GM18507 (cell line): ENCODE results near the gene GASK1A.
"Not testable (repeated sequence)": the region's sequence is repeated elsewhere in the genome, so short reads cannot be mapped to it uniquely, and the experiment has no call there.

Experiments used
- DNase-seq: peaks from one replicate; pipeline ENCODE4 v3.0.0; 2011; ENCODE audit warnings: low read depth; ENCODE audit not compliant: insufficient read length; ENCODE audit errors: extremely low spot score
- FAIRE-seq: peaks from 2 replicates; lab custom pipeline; 2011; peaks lifted over from hg19 to GRCh38; lab: Jason Lieb, UNC

The GASK1A gene

GRCh38 chr3:43053291-43053690 lies 74.2 kb downstream of the GASK1A start:
- FAIRE-seq (no peak), DNase-seq (no peak)

GRCh38 chr3:43054754-43055153 lies 75.6 kb downstream of the GASK1A start:
- FAIRE-seq (no peak), DNase-seq (no peak)

GRCh38 chr3:43055393-43055792 lies 76.3 kb downstream of the GASK1A start:
- FAIRE-seq (no peak), DNase-seq (no peak)

GRCh38 chr3:43055806-43056770 lies 77.0 kb downstream of the GASK1A start:
- FAIRE-seq: no peak
- DNase-seq: no peak

GRCh38 chr3:43059456-43059855 lies 80.3 kb downstream of the GASK1A start:
- no peak for FAIRE-seq

GRCh38 chr3:43061101-43061895 lies 82.2 kb downstream of the GASK1A start:
- no peak for FAIRE-seq
- no peak for DNase-seq

More at GRCh38 chr3:43059456-43059855, 80.3 kb downstream of the GASK1A start:
- DNase-seq: no peak

GRCh38 chr3:43062040-43062563 lies 83.0 kb downstream of the GASK1A start:
- FAIRE-seq (no peak), DNase-seq (no peak)

GRCh38 chr3:43062564-43063040 lies 83.5 kb downstream of the GASK1A start:
- FAIRE-seq (no peak), DNase-seq (no peak)

- FAIRE-seq (no peak), DNase-seq (no peak)
Observed at GRCh38 chr3:43063114-43063513, 84.0 kb downstream of the GASK1A start.

- DNase-seq, FAIRE-seq: not testable (repeated sequence)
Observed at GRCh38 chr3:43070670-43071069, 91.6 kb downstream of the GASK1A start.

- no peak for DNase-seq
- no peak for FAIRE-seq
Observed at GRCh38 chr3:43071313-43071893, 92.3 kb downstream of the GASK1A start.

- no peak for FAIRE-seq
- no peak for DNase-seq
Observed at GRCh38 chr3:43072361-43072760, 93.2 kb downstream of the GASK1A start.

GRCh38 chr3:43073116-43073835 lies 94.2 kb downstream of the GASK1A start:
- DNase-seq: no peak
- no peak for FAIRE-seq

- FAIRE-seq (no peak), DNase-seq (no peak)
Observed at GRCh38 chr3:43073836-43074220, 94.7 kb downstream of the GASK1A start.

GRCh38 chr3:43074482-43074881 lies 95.4 kb downstream of the GASK1A start:
- no peak for FAIRE-seq
- DNase-seq: no peak

GRCh38 chr3:43074901-43075689 lies 96.0 kb downstream of the GASK1A start:
- DNase-seq (no peak), FAIRE-seq (no peak)

- FAIRE-seq (no peak), DNase-seq (no peak)
Observed at GRCh38 chr3:43075904-43076661, 97.0 kb downstream of the GASK1A start.

- DNase-seq: no peak
- no peak for FAIRE-seq
Observed at GRCh38 chr3:43076857-43077256, 97.7 kb downstream of the GASK1A start.
